NCI-H2227 (cell line): ENCODE results near the gene PXN.
"Not testable (repeated sequence)": the region's sequence is repeated elsewhere in the genome, so short reads cannot be mapped to it uniquely, and the experiment has no call there.

Source experiments
- DNase-seq: peaks from one replicate; lab custom pipeline; 2025; ENCODE audit not compliant: unreplicated experiment; lab: John Stamatoyannopoulos, UW

The PXN gene

GRCh38 chr12:120242275-120242799 lies 23.2 kb downstream of the PXN start:
- DNase-seq, result no peak

DNA sequence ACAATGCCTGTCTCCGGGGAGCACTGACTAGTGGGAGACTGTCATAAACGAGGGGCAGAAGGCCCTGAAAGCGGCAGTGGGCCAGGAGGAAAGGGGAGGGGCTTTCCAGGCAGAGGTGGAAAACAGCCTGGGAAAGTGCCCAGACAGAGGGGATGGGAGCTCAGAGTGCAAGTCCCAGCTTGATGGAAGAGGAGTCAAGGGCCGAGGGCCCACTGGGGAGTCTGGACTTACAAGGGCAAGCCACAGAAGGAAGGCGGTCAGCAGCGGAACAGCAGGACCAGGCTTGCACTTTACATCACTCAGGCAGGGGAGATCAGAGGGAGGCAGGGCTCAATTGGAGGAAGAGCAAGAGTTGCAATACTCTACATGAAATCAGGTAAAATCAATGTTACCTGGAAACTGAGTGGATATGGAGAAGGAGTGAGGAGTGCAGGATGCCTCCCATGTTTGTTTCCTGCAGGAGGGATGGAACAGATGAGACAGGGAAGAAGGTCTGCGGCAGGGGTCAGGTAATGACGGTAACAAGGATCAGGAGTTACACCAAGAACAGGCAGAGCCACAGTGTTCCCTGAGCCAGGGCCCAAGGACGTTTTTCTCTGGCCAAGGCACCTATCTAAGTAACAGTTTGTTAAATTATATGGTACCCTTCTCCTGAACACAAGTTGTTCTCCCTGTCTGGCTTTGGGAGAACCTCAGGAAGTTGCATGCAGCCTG lies 23.8 kb downstream of the PXN start:
- DNase-seq, result no peak

- DNase-seq, result no peak
Observed at GRCh38 chr12:120240495-120240833, 25.1 kb downstream of the PXN start.

- DNase-seq, result no peak
Observed at GRCh38 chr12:120239776-120240494, 25.6 kb downstream of the PXN start.

GRCh38 chr12:120238839-120239445 lies 26.6 kb downstream of the PXN start:
- DNase-seq, result no peak

DNA sequence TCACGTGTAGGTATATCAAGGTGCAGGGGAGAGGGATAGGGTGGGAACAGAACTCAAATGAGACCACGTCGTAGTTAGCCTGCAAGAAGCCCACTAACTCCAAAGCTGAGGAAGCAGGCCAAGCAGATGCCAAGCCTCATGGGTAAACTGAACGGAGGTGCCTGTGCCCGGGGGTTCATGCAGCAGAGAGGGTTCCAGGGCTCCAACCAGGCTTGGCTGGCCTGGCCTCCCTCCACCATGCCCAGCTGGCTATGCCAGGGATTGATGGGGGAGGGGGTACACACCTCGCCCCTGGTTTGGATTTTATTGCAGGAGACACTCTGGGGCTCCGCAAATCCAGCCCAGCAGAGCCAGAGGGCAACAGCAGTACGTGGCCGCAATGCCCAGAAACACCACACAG lies 27.3 kb downstream of the PXN start:
- DNase-seq, result no peak

DNA sequence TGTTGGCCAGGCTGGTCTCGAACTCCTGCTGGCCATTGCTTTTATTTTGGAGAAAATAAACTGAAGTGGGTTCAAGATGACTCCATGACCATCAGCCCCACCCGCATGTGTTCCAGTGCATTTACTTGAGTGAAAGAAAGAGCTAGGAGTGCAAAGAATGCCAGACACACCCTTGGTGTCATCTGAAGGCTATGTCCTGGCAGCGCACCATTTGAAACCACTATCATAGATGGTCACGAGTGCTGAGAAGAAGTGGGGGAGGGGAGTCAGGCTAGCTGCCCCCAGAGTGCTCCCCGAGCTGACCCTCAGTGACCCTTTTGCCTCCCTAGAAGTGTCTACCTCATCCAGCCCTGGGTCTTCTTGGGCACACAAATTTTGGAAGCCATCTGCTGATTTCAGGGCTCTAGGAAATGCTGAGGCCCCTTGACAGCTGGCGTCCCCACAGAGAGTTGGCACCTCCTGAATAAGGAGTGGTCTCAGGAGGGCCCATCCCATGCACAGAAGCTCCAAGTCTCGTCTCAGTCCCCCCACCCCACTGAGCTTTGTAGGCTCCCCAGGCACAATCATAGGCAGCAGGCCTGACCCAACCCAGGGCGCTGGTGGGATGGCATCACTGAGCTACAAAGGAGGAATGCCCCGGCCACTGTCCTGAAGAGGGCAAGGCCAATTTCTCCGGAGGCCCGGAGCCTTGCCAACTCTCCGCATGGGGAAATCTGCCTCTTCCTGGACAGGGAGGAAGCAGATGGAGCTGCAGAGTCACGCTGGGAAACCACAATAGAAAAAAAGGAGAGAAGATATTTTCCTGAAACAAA lies 28.0 kb downstream of the PXN start:
- DNase-seq, result no peak

GRCh38 chr12:120236809-120237208 lies 28.7 kb downstream of the PXN start:
- not testable (repeated sequence) for DNase-seq

DNA sequence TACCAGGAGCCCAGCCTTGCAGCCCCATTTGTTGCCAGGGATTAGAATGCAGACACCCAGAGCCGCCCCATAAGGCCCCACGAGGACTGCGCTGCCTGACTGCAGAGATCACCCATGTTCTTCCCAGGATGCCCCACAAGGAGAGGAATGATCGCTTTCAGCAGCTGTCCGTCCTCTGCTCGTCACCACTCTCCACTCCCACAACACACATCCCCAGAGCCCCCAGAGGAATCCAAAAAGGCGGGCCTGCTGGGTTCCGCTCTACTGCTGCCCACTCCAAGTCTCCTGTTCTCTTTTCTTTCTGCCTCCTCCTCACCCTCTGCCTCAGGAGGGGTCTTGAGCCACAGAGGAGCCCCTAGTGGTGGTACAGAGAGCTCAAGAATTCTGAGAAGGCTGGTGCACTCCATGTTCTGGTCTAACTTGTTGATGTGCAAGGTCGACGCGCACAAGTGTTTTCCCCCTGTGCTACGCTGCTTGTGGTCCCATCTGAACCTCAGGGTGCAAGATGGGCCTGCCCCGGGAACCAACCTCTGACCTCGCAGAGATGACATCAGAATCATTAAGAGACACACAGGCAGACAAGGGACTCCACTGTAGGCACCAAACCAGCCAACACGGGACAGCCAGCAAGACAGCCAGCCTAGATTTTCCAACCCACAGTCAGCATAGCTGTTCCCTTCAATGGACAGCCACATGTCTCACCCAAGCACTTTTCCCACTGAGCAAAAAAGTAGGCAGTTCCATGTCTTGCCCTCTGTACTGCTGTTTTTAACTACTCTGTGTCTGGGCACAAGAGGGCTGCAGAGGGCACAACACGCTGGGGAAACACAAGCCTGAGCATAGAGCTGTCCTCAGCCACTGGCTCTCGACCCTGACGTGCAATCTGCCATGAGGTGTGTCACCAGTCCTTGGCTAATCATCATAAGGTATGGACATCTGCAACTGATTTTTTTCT lies 29.9 kb downstream of the PXN start:
- DNase-seq, result no peak

GRCh38 chr12:120234643-120235368 lies 30.7 kb downstream of the PXN start:
- DNase-seq, result peak; percentile 77

DNA sequence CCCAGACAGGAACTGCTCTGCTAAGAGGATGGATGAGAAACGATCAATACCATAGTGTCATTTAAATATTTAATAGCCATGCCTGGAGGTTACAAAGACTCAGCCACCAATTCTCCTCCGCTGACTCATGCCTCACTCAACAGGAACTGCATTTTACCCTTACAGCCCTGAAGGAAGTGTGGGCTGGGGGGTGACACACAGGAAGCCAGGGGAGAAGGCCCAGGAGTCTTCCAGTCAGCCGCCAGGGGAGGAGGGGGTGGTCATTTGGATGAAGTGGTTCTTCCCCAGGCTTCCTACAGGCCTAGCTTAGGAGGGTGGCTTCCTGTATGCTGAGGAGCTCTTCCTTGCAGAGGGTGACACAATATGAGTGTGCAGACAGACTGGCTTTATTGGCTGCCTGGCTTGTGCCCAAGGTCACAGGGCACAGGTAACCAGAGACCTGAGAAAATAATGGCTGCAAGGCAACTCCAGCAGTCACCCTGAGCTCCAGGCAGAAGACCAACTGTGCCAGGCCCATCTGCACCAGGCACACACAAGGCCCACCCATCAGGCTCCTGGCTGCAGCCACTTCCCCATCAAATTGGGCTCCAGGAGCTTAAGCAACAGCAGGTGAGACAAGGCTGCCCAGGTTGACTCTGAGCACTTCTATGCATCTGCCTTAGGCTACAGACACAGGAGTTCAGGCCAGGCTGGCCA lies 34.1 kb downstream of the PXN start:
- DNase-seq, result peak; percentile 25

DNA sequence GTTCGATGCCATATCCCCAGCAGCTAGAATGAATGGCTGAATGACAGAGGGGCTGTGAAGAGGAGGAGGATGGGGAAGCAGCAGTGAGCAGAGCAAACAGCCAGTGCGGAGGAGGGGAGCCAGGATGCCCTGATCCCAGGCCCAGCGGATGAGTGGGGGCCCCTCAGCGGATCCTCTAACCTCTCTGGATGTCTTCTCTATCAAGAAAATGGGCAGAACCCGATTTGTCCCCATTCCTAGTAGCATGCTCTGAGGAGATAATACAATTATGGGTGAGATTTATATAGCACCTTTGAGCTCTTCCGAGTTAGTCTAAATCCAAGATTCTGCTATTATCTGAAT lies 34.6 kb downstream of the PXN start:
- DNase-seq, result no peak

GRCh38 chr12:120230326-120230973 lies 35.1 kb downstream of the PXN start:
- DNase-seq, result peak; percentile 87

GRCh38 chr12:120229487-120230325 lies 35.8 kb downstream of the PXN start:
- no peak for DNase-seq

DNA sequence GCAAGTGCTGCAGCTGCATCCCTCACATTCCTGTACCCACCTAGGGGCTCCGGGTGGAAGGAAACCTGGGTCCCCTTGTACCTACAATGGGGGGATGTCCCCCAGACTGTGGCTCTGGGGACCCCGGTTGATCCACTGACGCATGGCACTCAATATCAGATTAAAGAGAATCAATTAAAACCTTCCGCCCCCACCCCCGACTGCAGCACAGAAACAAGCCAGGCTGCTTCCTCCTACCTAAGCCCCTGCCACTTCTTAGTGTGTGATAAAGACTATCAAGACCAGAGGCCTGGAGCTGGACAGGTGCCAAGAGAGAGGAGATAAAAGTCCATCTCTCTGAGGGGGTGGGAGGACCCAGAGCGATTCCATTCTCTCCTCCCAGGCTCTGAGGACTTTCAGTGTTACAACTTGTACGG lies 36.5 kb downstream of the PXN start:
- peak; percentile 86 for DNase-seq

DNA sequence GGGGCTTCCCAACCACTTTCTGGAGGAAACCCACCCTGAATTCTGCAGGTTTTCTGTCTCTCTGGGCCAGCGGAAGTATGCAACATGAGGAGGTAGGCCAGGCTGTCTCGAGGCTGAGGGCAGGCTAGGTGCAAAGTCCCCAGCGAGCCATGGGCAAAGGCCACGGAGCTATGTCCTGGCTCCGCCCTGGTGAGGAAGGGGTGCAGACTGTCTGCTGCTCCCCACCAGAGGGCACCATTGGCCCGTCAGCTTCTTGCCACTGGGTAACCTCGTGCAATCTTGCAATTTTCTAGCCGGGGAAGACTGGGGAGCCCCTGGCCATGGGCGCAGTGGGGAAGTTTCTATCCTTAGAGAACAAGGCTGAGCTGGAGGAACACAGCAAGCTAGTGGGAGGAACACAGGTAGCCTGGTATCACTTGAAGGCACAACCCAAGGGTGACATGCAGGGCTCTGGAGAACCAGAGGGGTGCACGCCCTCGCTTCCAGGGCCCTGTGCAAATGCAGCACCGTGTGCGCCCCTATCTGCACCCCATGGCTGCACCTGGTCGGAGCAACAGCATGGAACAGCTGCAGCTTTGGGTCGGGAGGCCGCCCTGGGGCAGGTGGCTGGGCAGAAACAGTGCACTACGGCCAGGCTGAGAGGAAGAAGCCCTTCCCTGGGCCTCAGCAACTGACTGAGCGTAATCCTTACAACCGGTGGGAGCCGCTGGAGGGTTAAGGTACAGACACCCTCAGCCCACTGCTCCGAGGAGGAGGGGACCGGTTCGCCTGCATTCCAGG lies 37.0 kb downstream of the PXN start:
- peak; percentile 89 for DNase-seq

- no peak for DNase-seq
Observed at GRCh38 chr12:120228041-120228290, 37.6 kb downstream of the PXN start.
